Tibial nerve (tissue), 3 donors: ENCODE data around the gene ABLIM2.

Source experiments
- CTCF ChIP-seq, 5 experiments: fragments of 200-600 bp in 3 of 5; fragments of 450-650 bp in 2 of 5; sonication (generic) in 3 of 5; IDR thresholded peaks; one replicate each; pipeline ENCODE4 v1.5.1; 2016 to 2019; ENCODE audit warnings: antibody characterized with exemption in 5 of 5, mild to moderate bottlenecking in 3 of 5, moderate library complexity in 2 of 5
- POLR2A ChIP-seq, 2 donors: fragments of 450-650 bp; IDR thresholded peaks; one replicate each; pipeline ENCODE4 v1.6.1; 2017; ENCODE audit warnings: antibody characterized with exemption in 2 of 2, mild to moderate bottlenecking in 2 of 2, moderate library complexity in 2 of 2

- TF ChIP-seq CTCF (IDR thresholded peaks at IDR 0.05): no peak
- no peak for TF ChIP-seq POLR2A (IDR thresholded peaks at IDR 0.05)
Observed at GRCh38 chr4:8133897-8134563, 24.6 kb downstream of the ABLIM2 start.
